OCI-M2 (cell line): ENCODE data around the gene SEZ6.

Experiments used
- DNase-seq: peaks from one replicate; lab custom pipeline; 2025; ENCODE audit not compliant: unreplicated experiment; lab: John Stamatoyannopoulos, UW

Gene SEZ6

DNA sequence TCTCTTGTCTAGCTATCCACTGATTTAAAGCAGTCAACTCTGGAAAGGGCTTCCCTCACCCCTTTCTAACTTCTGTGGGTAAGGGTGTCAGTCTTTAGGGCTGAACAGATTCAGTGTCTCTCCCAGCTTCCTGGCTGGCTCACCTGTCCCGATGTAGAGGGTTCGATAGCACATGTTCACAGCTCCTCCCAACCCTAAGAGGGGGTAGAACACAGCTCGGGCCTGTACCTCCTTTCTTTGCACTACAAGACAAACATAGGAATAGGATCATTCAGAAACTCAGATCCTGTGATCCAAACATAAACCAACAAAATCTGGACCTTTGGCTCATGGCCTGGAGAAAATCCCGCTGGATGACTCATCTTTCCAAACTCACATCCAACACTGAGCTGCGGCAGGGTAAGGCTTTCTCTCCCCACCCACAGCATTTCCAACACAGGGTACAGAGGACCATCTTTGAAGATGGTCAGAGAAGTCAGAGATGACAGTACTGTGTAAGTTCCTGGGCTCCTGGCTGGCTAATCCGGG is 97.1 kb downstream of the SEZ6 start:
- no peak for DNase-seq

DNA sequence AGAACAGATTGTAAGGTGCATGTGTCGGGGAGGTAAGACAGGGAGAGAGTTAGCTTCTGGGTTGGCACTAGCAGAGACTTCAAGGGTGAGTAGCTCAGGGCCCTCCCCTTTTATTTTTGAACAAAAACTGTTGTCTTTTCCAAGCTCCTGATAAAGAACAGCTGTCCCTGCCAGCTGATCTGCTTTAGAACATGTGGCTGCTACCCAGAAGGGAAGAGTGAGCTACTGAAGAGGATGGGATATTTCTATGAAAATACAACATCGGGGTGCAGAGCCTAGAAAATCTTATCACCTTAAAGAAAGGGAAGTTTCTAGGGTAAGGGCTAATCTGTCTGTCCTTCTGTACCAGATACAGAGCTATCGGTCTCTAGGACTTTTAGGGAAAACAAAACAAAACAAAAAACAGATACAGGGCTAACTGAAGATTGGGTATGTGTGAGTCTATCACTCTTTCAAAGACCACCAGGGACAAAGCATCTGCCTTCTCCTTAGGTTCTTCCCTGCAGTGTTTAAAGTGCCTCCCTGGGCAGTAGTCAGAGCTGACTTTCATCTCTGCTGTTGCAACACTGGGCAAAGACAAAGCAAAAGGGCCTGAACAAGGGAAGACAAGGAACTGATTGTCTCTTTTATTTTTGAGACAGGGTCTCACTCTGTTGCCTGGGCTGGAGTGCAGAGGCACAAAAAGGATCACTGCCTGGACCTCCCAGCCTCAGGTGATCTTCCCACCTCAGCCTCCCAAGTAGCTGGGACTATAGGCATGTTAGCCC is 97.9 kb downstream of the SEZ6 start:
- DNase-seq: peak; percentile 40

DNA sequence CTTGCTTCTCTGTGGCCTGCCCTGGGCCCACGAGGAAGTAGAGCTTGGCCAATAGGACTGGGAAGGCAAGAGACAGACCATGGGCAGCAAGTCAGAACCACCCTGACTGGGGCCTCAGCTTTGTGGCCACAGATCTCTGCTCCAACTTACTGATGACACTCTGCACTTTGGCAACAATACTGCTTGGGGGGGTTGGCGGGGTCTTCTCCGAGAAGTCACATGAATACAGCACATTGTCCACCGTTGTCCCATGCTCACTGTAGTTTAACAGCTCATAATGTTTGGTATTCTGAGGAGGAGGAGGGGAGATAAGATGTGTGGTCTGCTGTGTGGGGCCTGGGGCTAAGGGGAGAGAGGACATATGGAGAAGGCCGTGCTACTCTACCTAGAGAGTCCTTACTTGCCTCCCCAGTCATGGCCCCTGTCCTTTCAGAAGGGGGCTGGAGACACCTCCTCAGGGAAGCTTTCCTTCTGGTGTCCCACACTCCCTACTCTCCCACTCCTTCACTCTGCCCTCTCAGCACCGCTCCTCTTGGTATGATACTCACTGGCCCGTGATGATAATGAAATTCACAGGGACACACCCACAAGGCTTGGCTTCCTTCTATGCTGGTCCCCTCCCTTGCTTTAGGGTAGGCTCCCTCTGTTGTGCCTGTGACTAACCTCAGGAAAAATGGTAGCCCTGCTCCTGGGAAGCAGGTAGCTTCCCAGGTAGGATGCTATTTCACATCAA is 99.0 kb downstream of the SEZ6 start:
- peak; percentile 76 for DNase-seq

DNA sequence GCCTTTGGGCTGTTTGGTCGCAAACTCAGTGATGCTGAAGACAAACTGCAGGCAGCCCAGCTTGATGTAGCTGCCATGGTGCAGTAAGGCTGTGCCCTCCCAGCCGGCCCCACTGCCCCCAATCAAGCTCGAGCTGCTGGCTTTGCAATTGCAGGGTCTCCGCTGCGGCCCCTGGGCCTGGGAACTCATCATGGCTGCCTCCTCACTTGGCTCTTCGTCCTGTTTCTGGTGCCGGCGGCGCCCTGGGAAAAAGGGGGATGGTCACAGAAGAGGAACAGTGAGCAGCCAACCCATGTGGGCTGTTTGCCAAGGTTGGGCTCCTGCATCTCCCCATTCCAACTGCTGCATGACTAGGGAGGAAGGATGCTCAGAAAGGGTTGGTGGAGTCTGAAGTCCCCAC is 99.6 kb downstream of the SEZ6 start:
- DNase-seq: no peak
